Activated naive CD4-positive, alpha-beta T cell treated with anti-CD3 and anti-CD28 coated beads, Interleukin-2, amount 10 ng/mL, durations not matched to agents 7 days and 5 days (primary cell): ENCODE measurements around the gene TOLLIP.
"Not testable (repeated sequence)": the region's sequence is repeated elsewhere in the genome, so short reads cannot be mapped to it uniquely, and the experiment has no call there.

ENCODE experiments used
- CTCF ChIA-PET: fragments of 350-600 bp; sonication (Branson Sonifier 250); formaldehyde crosslinking; loops from one replicate; lab custom pipeline; 2021; ENCODE audit warnings: antibody characterized with exemption; lab: Charles Lee
- DNase-seq: peaks from one replicate; pipeline ENCODE4 v3.0.0-alpha.2; 2020
- H3K27ac Mint-ChIP-seq: one replicate; pipeline ENCODE4 v1.8.0; 2021; ENCODE audit warnings: mild to moderate bottlenecking, moderate library complexity, mixed read lengths
- H3K27me3 Mint-ChIP-seq: one replicate; pipeline ENCODE4 v1.8.0; 2021; ENCODE audit warnings: mild to moderate bottlenecking, mixed read lengths
- H3K36me3 Mint-ChIP-seq: one replicate; pipeline ENCODE4 v1.8.0; 2021; ENCODE audit warnings: mixed read lengths
- H3K4me1 Mint-ChIP-seq: one replicate; pipeline ENCODE4 v1.8.0; 2021; ENCODE audit warnings: mixed read lengths
- H3K4me3 Mint-ChIP-seq: one replicate; pipeline ENCODE4 v1.8.0; 2021; ENCODE audit warnings: mild to moderate bottlenecking, moderate library complexity, mixed read lengths
- H3K9me3 Mint-ChIP-seq: one replicate; pipeline ENCODE4 v1.8.0; 2021; ENCODE audit warnings: mixed read lengths

TOLLIP gene

DNA sequence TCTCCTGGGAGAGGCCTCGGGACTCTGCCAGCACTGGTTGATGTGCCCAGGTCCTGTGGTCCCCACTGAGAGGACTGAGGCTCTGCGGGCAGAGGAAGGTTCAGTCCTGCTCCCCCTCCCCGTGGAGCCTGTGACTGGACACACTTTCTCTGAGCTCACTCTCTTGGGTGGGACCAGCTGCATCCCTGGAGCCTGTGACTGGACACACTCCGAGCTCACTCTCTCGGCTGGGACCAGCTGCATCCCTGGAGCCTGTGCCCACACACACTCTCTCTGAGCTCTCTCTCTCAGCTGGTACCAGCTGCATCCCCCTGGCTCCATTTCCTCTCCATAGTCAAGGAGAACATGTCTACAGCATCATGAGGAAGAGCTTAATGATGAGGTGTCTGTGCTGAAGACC is 39.5 kb downstream of the TOLLIP start:
- peaks cover 5% of the 10 kb centered on the region for H3K27me3 Mint-ChIP-seq
- no peaks in the 10 kb centered on the region for H3K4me1 Mint-ChIP-seq
- DNase-seq = no peak
- H3K27ac Mint-ChIP-seq = no peak overlapping the region
- no peaks in the 10 kb centered on the region for H3K36me3 Mint-ChIP-seq
- peaks cover 4% of the 10 kb centered on the region for H3K9me3 Mint-ChIP-seq
- no peak overlapping the region for H3K4me3 Mint-ChIP-seq
- CTCF ChIA-PET = interaction anchor here (1.0 kb wide), 1 partner anchor 245 kb away, joined by 3 read pairs; no protein-coding TSS in a partner anchor

DNA sequence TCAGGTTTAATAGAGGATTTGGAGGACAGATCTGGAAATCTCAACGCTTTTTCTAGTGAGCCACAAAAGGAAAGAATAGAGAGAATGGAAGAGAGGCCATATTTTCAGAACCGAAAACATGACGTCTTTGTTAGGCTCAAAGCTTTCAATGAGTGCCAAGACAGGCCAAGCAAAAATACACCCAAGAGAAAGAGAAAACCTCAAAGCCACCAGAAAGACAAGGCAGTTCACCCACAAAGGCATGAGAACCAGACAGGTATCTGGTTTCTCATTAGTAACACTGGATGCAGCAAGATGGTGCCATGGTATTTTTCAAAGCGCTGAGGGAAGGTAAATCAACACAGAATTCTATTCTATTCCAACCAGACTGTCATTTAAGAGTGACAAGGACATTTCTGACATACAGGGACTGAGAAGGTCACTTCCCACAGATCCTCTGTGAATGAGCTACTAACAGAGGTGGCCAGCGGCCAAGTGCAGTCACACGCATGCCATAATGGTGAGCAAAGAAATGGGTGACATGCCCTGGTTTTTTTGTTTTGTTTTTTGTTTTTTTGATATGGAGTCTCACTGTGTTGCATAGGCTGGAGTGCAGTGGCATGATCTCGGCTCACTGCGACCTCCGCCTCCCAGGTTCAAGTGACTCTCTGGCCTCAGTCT is 41.9 kb downstream of the TOLLIP start:
- no peak overlapping the region for H3K4me3 Mint-ChIP-seq
- peaks cover 10% of the 10 kb centered on the region for H3K9me3 Mint-ChIP-seq
- CTCF ChIA-PET = no interaction called here

DNA sequence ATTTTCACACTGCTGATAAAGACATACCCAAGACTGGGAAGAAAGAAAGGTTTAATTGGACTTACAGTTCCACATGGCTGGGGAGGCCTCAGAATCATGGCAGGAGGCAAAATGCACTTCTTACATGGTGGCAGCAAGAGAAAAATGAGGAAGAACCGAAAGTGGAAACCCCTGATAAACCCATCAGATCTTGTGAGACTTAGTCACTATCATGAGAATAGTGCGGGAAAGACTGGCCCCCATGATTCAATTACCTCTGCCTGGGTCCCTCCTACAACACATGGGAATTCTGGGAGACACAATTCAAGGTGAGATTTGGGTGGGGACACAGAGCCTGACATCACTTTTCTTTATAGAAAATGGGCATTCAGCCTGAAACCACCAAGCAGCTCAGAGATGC is 42.5 kb downstream of the TOLLIP start:
- H3K27me3 Mint-ChIP-seq, CTCF ChIA-PET, H3K36me3 Mint-ChIP-seq: not testable (repeated sequence)

More for the DNA sequence above, 41.9 kb downstream of the TOLLIP start:
- Mint-ChIP-seq H3K27me3 (peaks cover 5% of the 10 kb centered on the region), H3K27ac (no peak overlapping the region), H3K4me1 (peaks cover 12% of the 10 kb centered on the region), H3K36me3 (peaks cover 4% of the 10 kb centered on the region)
- no peak for DNase-seq

DNA sequence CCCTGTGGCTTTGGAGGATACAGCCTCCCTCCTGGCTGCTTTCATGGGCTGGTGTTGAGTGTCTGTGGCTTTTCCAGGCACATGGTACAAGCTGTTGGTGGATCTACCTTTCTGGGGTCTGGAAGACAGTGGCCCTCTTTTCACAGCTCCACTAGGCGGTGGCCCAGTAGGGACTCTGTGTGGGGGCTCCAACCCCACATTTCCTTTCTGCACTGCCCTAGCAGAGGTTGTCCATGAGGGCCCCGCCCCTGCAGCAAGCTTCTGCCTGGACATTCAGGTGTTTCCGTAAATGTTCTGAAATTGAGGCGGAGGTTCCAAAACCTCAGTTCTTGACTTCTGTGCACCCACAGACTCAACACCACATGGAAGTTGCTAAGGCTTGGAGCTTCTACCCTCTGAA is 44.0 kb downstream of the TOLLIP start:
- H3K27me3 Mint-ChIP-seq, CTCF ChIA-PET, H3K4me3 Mint-ChIP-seq: not testable (repeated sequence)

More for the DNA sequence above, 42.5 kb downstream of the TOLLIP start:
- DNase-seq, H3K27ac Mint-ChIP-seq, H3K4me3 Mint-ChIP-seq: not testable (repeated sequence)
- Mint-ChIP-seq H3K4me1 (peaks cover 17% of the 10 kb centered on the region), H3K9me3 (peaks cover 10% of the 10 kb centered on the region)

DNA sequence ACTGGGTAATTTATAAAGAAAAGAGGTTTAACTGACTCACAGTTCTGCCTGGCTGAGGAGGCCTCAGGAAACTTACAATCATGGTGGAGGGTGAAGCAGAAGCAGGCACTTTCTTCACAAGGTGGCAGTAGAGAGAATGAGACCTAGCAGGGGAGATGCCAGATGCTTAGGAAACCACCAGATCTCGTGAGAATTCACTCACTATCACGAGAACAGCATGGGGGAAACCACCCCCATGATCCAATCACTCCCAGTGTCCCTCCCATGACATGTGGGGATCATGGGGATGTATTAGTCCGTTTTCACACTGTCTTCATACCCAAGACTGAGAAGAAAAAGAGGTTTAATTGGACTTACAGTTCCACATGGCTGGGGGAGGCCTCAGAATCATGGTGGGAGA is 45.0 kb downstream of the TOLLIP start:
- CTCF ChIA-PET, H3K27me3 Mint-ChIP-seq, H3K4me3 Mint-ChIP-seq, H3K27ac Mint-ChIP-seq, H3K36me3 Mint-ChIP-seq: not testable (repeated sequence)
- DNase-seq = peak; percentile 39
- peaks cover 10% of the 10 kb centered on the region for H3K9me3 Mint-ChIP-seq
- peaks cover 18% of the 10 kb centered on the region for H3K4me1 Mint-ChIP-seq

More for the DNA sequence above, 44.0 kb downstream of the TOLLIP start:
- not testable (repeated sequence) for H3K36me3 Mint-ChIP-seq, DNase-seq, H3K27ac Mint-ChIP-seq
- H3K9me3 Mint-ChIP-seq = peaks cover 10% of the 10 kb centered on the region
- peaks cover 18% of the 10 kb centered on the region for H3K4me1 Mint-ChIP-seq

DNA sequence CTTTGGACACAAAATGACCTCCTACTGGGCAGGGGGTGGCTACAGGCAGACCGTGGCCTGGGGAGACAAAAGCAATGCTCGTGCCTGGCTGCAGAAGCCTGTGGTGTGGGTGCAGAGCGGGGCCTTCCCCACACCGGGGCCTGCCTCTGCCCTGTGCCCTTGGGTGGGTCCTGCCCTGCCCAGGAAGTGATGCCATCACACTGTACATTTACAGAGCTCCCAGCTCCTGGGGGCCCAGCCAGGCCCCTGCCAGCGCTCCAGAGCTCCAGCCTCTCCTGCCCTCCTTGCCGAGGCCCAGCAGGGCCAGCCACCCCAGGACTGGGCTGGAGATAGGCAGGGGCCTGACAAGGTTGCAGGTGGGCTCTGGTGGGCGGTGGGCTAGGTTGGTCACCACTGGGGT is 46.4 kb downstream of the TOLLIP start:
- Mint-ChIP-seq H3K36me3 (peaks cover 4% of the 10 kb centered on the region), H3K9me3 (peaks cover 10% of the 10 kb centered on the region), H3K27me3 (no peaks in the 10 kb centered on the region), H3K4me1 (peaks cover 18% of the 10 kb centered on the region), H3K4me3 (peak overlapping the region; percentile 68), H3K27ac (peak overlapping the region; percentile 82)
- CTCF ChIA-PET = interaction anchor here (1.0 kb wide), 1 partner anchor 46 kb away, joined by 3 read pairs; the partner anchor contains the start of gene TOLLIP
- DNase-seq = no peak

DNA sequence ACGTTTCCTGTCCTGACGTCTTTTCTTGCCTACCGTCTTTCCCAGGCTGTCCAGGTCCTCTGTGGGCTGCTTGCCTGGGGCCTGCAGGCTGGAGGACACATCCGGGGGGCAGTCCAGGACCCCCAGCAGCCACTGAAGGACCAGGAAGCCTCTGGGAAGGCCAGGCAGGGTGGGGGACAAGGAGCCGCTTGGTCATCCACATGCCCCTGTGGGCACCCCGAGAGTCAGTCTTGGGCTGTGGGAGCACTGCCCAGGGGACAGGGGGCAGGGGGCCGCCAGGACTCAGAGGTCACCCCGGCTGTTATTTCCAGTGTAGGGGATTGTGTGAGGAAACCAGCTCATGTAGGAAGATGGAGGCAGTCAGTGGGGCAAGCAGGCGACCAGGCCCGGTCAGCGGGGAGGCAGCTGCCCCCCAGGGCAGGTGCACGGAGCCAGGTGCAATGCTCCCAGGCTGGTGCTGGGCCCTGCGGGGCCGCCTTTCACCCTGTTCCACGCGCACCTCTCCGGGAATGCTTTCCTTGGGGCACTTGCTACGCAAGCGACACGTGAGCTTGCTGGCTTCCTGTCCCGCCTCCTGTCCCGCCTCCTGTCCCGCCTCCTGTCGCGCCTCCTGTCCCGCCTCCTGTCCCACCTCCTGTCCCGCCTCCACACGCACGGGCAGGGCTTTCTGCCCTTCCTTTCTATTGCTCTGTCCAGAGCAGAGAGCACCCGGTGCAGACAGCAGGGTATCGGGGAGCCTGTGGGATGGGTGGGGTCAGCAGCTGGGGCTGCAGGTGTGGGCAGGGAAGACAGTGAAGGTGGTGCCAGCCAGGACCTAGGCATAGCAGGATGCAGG is 47.0 kb downstream of the TOLLIP start:
- no peaks in the 10 kb centered on the region for H3K27me3 Mint-ChIP-seq
- peaks cover 4% of the 10 kb centered on the region for H3K36me3 Mint-ChIP-seq
- peak overlapping the region; percentile 82 for H3K27ac Mint-ChIP-seq
- peak overlapping the region; percentile 68 for H3K4me3 Mint-ChIP-seq
- DNase-seq = peak; percentile 93
- CTCF ChIA-PET = interaction anchor here (1.0 kb wide), 1 partner anchor 47 kb away, joined by 3 read pairs; the partner anchor contains the start of gene TOLLIP
- peaks cover 10% of the 10 kb centered on the region for H3K9me3 Mint-ChIP-seq
- peaks cover 18% of the 10 kb centered on the region for H3K4me1 Mint-ChIP-seq

DNA sequence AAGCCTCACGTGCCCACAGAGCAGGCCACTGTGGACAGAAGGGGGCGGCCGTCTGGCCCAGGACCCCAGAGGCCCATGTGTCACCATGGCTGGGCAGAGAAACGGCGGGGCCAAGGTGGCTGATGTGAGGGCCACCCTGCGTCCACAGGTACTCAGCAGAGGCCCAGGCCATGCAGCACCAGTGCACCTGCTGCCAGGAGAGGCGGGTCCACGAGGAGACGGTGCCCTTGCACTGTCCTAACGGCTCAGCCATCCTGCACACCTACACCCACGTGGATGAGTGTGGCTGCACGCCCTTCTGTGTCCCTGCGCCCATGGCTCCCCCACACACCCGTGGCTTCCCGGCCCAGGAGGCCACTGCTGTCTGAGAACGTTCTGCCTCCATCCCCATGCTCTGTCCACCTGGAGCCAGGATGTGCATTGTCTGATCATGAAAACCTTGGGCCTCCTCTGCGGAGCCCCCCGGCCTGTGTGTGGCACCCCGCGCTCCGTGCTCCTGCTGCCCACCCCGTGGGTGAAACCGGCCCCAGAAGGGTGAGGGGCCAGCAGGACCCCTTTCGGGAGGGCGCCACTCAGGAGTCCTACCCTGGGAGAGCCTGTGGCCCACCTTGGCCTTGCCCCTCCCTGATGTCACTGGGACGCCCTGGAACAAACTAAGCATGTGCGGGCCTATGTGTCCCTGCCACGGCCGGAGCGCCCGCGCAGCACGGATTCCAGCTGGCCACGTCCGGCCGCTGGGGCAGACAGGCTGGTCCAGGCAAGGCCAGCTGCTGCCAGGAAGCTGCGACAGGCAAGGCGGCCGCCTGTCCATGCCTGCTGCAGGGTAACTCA is 48.0 kb downstream of the TOLLIP start:
- peak overlapping the region; percentile 68 for H3K4me3 Mint-ChIP-seq
- H3K36me3 Mint-ChIP-seq = peaks cover 4% of the 10 kb centered on the region
- CTCF ChIA-PET = no interaction called here
- peaks cover 18% of the 10 kb centered on the region for H3K4me1 Mint-ChIP-seq
- H3K27me3 Mint-ChIP-seq = no peaks in the 10 kb centered on the region
- peak overlapping the region; percentile 81 for H3K27ac Mint-ChIP-seq
- peaks cover 10% of the 10 kb centered on the region for H3K9me3 Mint-ChIP-seq
- no peak for DNase-seq

DNA sequence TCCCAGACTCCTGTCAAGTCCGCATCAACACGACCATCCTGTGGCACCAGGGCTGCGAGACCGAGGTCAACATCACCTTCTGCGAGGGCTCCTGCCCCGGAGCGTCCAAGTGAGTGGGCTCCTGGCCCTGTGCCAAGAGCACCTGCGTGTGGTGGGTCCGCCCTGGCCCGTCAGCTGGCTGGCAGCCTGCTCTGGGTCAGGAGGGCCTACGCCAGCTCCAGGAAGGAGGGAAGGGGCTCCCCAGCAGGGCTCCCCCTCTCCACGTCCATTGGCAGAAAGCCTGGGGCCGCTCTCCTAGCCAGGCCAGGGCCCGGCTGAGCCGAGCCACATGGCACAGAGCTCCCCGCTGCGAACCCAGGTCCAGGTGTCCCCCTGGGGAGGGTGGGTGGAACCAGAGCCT is 48.8 kb downstream of the TOLLIP start:
- peaks cover 10% of the 10 kb centered on the region for H3K9me3 Mint-ChIP-seq
- no peak for DNase-seq
- H3K27me3 Mint-ChIP-seq = no peaks in the 10 kb centered on the region
- H3K4me1 Mint-ChIP-seq = peaks cover 18% of the 10 kb centered on the region
- H3K4me3 Mint-ChIP-seq = no peak overlapping the region
- CTCF ChIA-PET = no interaction called here
- H3K27ac Mint-ChIP-seq = no peak overlapping the region
- peaks cover 4% of the 10 kb centered on the region for H3K36me3 Mint-ChIP-seq

DNA sequence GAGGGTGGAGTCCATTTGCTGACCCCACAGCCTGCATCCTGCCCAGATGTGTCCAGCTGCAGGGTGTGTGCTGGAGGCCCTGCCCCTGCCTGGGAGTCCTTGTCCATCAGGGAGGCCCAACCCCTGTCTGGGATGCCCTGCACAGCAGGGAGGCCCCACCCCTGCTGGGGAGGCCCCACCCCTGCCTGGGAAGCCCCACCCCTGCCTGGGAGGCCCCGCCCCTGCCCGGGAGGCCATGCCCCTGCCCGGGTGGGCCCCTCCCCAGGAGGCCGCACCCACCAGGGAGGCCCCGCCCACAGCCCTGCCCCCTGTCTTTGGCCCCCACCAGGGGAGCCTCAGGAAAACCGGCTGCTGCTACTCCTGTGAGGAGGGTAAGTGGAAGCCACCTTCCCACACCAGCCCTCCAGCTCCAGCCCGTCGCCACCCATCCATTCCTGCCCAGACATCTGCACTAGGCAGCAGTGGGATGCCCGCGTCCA is 49.4 kb downstream of the TOLLIP start:
- Mint-ChIP-seq H3K27ac (no peak overlapping the region), H3K27me3 (no peaks in the 10 kb centered on the region), H3K4me3 (no peak overlapping the region), H3K4me1 (peaks cover 18% of the 10 kb centered on the region), H3K36me3 (peaks cover 4% of the 10 kb centered on the region), H3K9me3 (peaks cover 7% of the 10 kb centered on the region)
- peak; percentile 44 for DNase-seq
- CTCF ChIA-PET = no interaction called here

DNA sequence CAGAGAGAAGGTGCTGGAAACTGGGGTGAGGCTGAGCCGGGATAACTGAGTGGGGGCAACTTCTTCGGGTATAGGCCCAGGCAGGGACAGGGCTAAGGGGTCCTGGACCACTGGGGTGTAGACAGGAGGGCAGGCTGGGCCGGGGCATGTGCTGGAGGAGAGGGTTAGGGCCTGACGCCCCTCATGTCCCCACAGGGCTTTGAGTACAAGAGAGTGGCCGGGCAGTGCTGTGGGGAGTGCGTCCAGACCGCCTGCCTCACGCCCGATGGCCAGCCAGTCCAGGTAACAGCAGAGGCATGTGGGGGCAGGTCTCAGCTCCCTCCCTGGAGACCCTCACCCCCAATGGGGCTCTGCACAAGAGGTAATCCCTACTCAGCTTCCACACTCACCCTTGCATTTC is 49.9 kb downstream of the TOLLIP start:
- peaks cover 3% of the 10 kb centered on the region for H3K36me3 Mint-ChIP-seq
- no peak overlapping the region for H3K4me3 Mint-ChIP-seq
- peaks cover 3% of the 10 kb centered on the region for H3K9me3 Mint-ChIP-seq
- DNase-seq = no peak
- H3K4me1 Mint-ChIP-seq = peaks cover 18% of the 10 kb centered on the region
- no peak overlapping the region for H3K27ac Mint-ChIP-seq
- CTCF ChIA-PET = no interaction called here
- H3K27me3 Mint-ChIP-seq = no peaks in the 10 kb centered on the region

DNA sequence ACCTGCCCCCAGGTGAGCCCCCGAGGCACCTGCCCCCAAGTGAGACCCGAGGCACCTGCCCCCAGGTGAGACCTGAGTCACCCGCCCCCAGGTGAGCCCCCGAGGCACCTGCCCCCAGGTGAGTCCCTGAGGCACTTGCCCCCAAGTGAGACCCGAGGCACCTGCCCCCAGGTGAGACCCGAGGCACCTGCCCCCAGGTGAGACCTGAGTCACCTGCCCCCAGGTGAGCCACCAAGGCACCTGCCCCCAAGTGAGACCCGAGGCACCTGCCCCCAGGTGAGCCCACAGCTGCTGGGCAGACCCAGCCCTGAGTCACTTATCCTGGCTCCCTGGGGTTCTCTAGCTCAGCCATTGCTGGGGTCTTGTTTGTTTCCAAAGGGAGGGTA is 50.4 kb downstream of the TOLLIP start:
- no peak for DNase-seq
- no peaks in the 10 kb centered on the region for H3K36me3 Mint-ChIP-seq
- H3K27ac Mint-ChIP-seq = no peak overlapping the region
- CTCF ChIA-PET = no interaction called here
- H3K4me3 Mint-ChIP-seq = no peak overlapping the region
- no peaks in the 10 kb centered on the region for H3K27me3 Mint-ChIP-seq
- H3K9me3 Mint-ChIP-seq = no peaks in the 10 kb centered on the region
- H3K4me1 Mint-ChIP-seq = peaks cover 14% of the 10 kb centered on the region

DNA sequence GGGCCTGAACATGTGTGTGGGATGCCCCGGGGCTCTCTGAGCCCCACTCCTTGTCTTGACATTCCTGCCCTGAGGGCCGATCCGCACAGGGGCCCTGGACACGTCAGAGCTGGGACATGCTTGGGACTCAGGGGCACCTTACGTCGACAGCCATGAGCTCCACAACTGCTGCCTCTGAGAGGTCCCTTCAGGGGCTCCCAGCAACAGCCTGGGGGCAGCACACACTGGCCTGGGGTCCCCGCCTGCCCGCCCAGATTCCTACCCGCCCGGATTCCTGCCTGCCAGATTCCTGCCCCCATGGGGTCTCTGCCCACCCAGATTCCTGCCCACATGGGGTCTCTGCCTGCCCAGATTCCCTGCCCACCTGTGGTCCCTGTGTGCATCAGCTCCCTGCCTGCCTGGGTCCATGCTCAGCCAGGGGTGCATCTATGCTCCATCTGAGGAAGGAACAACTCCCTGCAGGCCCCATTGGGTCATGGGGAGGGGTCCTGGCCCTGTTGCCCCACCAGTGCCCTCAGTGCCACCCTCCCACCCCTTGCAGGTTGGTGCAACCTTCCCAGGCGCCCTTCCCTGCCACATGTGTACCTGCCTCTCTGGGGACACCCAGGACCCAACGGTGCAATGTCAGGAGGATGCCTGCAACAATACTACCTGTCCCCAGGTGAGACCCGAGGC is 50.9 kb downstream of the TOLLIP start:
- Mint-ChIP-seq H3K4me3 (no peak overlapping the region), H3K36me3 (no peaks in the 10 kb centered on the region), H3K9me3 (no peaks in the 10 kb centered on the region), H3K4me1 (peaks cover 13% of the 10 kb centered on the region), H3K27ac (no peak overlapping the region), H3K27me3 (no peaks in the 10 kb centered on the region)
- DNase-seq = no peak
- CTCF ChIA-PET = no interaction called here
